ENCODE measurements around the gene SH3RF1. TPM values are rescaled to one million over a fixed set of nuclear protein-coding genes. Genes with fewer than 3 reads are reported as not detected.

SH3RF1 gene
- total RNA-seq, 1 donor from 2014 or later: 21.6 TPM

DNA sequence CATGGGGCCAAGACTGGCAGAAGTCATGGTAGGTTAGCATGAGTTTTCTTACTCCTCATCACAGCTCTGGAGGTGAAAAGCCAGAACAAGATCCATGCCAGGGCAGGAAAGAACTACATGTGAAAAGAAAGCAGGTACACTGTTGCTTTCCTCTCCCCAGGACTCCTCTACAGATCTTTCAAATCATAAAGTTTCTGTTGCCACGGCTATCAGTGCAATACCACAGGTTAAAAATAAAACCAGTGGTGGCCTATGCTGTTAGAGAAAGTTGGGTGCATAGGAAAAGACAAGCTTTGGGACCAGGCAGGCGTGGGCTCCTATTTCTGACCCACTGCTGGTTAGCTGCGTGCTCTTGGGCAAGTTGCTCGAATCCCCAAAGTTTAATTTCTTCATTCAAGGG is 81.4 kb downstream of the SH3RF1 start:
- Mint-ChIP-seq H3K27ac (peak overlapping the region; percentile 45), H3K36me3 (peaks cover under 1% of the 10 kb centered on the region), H3K27me3 (no peaks in the 10 kb centered on the region), H3K4me3 (no peak overlapping the region), H3K9me3 (no peaks in the 10 kb centered on the region), H3K4me1 (ENCODE audit: unreplicated experiment) (peaks cover 13% of the 10 kb centered on the region)
- DNase-seq (ENCODE audit: extremely low spot score, unreplicated experiment): no peak
- TF ChIP-seq, protein P1, sequence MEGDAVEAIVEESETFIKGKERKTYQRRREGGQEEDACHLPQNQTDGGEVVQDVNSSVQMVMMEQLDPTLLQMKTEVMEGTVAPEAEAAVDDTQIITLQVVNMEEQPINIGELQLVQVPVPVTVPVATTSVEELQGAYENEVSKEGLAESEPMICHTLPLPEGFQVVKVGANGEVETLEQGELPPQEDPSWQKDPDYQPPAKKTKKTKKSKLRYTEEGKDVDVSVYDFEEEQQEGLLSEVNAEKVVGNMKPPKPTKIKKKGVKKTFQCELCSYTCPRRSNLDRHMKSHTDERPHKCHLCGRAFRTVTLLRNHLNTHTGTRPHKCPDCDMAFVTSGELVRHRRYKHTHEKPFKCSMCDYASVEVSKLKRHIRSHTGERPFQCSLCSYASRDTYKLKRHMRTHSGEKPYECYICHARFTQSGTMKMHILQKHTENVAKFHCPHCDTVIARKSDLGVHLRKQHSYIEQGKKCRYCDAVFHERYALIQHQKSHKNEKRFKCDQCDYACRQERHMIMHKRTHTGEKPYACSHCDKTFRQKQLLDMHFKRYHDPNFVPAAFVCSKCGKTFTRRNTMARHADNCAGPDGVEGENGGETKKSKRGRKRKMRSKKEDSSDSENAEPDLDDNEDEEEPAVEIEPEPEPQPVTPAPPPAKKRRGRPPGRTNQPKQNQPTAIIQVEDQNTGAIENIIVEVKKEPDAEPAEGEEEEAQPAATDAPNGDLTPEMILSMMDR (conservative IDR thresholded peaks at IDR 0.05): no peak

DNA sequence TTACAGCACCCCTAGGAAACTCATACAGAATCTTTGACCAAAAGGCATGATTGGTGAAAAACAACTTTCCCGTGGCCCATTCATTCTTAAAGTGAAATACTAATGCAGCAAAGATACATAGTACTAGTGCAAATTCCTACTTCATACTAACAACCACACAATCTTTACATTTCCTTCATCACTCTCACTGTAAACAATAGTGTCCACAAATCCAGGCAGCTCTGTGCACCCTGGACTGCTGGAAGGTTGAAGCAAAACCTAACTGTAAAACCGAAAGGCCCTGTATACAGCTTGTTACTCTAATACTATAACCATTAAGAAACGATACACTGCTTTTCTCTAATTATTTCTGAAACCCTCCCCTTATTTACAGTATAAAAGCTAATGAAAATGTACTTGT is 82.6 kb downstream of the SH3RF1 start:
- no peak for DNase-seq (ENCODE audit: extremely low spot score, unreplicated experiment)
- H3K36me3 Mint-ChIP-seq: no peaks in the 10 kb centered on the region
- no peak overlapping the region for H3K27ac Mint-ChIP-seq
- H3K4me1 Mint-ChIP-seq (ENCODE audit: unreplicated experiment): peaks cover 20% of the 10 kb centered on the region
- no peaks in the 10 kb centered on the region for H3K9me3 Mint-ChIP-seq
- H3K4me3 Mint-ChIP-seq: no peak overlapping the region
- TF ChIP-seq, protein P1 (conservative IDR thresholded peaks at IDR 0.05): no peak
- H3K27me3 Mint-ChIP-seq: no peaks in the 10 kb centered on the region

DNA sequence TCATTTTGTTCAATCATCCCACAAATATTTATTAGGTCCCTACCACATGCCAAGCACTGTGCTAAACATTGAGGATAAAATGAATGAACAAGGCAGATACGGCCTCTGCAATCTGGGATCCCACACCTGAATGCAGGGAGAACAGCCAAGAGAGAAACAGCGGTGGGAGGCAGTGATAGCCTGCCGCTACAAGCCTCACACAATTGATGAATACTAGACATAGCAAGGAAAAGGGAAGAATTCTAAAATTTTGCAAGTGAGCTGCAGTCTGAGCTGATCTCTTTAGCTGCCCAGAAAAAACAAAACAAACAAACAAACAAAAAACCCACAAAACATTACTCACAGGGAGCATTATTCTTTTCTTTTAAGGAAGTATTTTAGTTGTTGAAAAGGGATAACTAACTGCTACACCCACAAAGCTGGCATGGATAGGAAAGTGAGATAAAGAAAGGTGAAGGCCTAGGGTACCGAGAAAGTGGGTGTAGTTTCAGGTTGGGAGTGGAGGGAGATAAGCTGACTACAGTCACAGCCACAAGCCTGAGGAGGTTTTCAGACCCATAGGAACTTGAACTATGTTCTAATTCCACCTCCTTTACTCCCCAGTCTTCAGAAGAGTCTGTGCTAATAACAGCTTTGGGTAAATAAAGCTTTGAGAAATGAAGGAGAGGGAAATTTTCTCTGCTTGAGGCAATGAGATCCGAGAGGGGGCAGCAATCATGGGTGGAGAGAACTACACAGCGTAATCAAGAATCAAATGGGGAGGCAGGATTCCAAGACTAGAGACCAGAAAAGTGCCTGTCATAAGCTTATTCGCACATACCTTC is 85.4 kb downstream of the SH3RF1 start:
- peak overlapping the region; percentile 56 for H3K4me3 Mint-ChIP-seq
- no peak for DNase-seq (ENCODE audit: extremely low spot score, unreplicated experiment)
- peak overlapping the region; percentile 65 for H3K27ac Mint-ChIP-seq
- no peaks in the 10 kb centered on the region for H3K36me3 Mint-ChIP-seq
- peaks cover 20% of the 10 kb centered on the region for H3K4me1 Mint-ChIP-seq (ENCODE audit: unreplicated experiment)
- H3K27me3 Mint-ChIP-seq: no peaks in the 10 kb centered on the region
- TF ChIP-seq, protein P1 (conservative IDR thresholded peaks at IDR 0.05): no peak
- H3K9me3 Mint-ChIP-seq: no peaks in the 10 kb centered on the region

DNA sequence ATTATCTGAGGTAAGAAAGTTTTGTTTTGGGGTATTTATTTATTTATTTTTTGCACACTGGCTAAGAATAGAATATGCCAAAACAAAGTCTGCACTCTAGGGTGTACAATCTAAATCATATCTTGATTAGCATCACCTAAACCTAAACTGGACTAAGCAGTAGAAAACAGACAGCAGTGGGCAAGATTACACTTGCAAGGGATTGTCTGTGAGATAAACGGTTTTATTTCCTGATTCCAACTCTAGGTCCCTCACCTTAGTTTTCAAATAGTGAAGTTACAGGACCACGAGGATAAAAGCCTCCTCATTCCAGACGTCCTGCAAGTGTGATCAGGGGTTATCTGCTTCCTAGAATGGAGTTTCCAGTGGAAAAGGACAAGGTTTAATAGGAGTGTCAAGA is 86.1 kb downstream of the SH3RF1 start:
- TF ChIP-seq, protein P1 (conservative IDR thresholded peaks at IDR 0.05): no peak
- no peak overlapping the region for H3K4me3 Mint-ChIP-seq
- H3K4me1 Mint-ChIP-seq (ENCODE audit: unreplicated experiment): peaks cover 26% of the 10 kb centered on the region
- H3K27me3 Mint-ChIP-seq: no peaks in the 10 kb centered on the region
- H3K9me3 Mint-ChIP-seq: no peaks in the 10 kb centered on the region
- DNase-seq (ENCODE audit: extremely low spot score, unreplicated experiment): no peak
- no peaks in the 10 kb centered on the region for H3K36me3 Mint-ChIP-seq
- peak overlapping the region; percentile 65 for H3K27ac Mint-ChIP-seq

DNA sequence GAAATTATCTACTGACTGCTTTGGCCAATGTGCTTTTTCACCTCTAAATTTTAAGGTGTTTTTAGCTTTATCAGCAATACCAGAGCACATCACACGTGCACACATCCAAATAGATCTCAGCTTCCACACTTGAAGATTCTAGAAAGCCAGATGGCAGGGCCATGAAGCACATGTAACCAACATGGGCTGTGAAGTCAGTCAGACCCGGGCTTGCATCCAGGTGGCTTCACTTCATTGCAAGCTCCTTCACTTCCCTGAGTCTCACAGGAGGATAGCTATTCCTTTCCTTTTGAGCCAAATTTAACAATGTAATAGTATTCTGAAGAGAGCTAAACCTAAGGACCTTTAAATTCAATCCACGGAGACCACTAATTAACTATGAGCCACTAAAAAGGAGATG is 86.5 kb downstream of the SH3RF1 start:
- DNase-seq (ENCODE audit: extremely low spot score, unreplicated experiment): no peak
- Mint-ChIP-seq H3K4me3 (no peak overlapping the region), H3K27me3 (no peaks in the 10 kb centered on the region), H3K27ac (no peak overlapping the region), H3K9me3 (no peaks in the 10 kb centered on the region), H3K36me3 (no peaks in the 10 kb centered on the region), H3K4me1 (ENCODE audit: unreplicated experiment) (peaks cover 26% of the 10 kb centered on the region)
- TF ChIP-seq, protein P1 (conservative IDR thresholded peaks at IDR 0.05): no peak

Data from type B pancreatic cell (in vitro differentiated cells).